HG02623 (cell line): ENCODE results near the gene P2RX2.
"Not testable (repeated sequence)": the region's sequence is repeated elsewhere in the genome, so short reads cannot be mapped to it uniquely, and the experiment has no call there.

Experiments
- ATAC-seq: cut with Tn5 transposase; IDR thresholded peaks from one replicate; pipeline ENCODE4 v1.9.1; 2021; ENCODE audit warnings: moderate library complexity; ENCODE audit not compliant: unreplicated experiment

The P2RX2 gene

DNA sequence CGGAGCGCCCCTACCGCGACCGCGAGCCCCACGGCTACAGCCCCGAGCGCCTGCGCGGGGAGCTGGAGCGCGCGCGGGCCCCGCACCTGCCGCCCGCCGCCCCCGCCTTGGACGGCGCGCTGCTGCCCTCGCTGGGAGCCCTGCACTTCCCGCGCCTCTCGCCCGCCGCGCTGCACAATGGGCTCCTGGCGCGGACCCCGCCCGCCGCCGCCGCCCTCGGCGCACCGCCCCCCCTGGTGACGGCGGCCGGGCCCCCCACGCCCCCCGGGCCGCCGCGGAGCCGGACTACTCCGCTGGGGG is 35.2 kb upstream of the P2RX2 start:
- ATAC-seq: no peak

GRCh38 chr12:132583736-132584135 is 34.8 kb upstream of the P2RX2 start:
- no peak for ATAC-seq

GRCh38 chr12:132584429-132584828 is 34.1 kb upstream of the P2RX2 start:
- no peak for ATAC-seq

GRCh38 chr12:132585177-132585576 is 33.4 kb upstream of the P2RX2 start:
- no peak for ATAC-seq

DNA sequence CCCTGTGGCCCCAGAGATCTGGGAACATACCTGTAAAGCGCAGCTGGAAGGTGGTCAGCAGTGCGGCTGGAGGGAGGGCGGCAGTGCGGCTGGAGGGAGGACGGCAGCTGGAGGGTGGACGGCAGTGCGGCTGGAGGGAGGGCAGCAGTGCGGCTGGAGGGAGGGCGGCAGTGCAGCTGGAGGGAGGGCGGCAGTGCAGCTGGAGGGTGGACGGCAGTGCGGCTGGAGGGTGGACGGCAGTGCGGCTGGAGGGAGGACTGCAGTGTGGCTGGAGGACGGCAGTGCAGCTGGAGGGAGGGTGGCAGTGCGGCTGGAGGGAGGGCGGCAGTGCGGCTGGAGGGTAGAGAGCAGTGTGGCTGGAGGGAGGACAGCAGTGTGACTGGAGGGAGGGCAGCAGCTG is 31.6 kb upstream of the P2RX2 start:
- ATAC-seq: no peak

- no peak for ATAC-seq
These were observed 30.8 kb upstream of the P2RX2 start for GRCh38 chr12:132587781-132588180.

DNA sequence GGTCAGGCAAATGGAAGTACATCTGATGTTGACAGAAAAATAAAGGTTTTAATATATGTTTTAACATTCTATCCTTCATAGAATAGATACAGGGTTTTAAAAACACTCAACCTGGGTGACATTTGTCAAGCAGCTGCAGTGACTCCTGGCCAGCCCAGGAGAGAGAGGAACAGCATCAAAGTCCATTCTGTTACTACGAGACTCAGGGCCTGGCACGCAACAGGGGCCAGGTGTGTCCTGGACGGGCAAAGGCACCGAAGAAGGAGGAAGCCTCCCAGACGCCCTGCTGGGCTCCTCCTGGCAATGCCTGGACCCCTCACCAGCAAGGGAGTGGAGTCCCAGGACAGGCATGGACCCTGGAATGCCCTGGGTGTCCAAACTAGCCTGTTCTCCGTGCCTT is 30.3 kb upstream of the P2RX2 start:
- ATAC-seq: no peak

GRCh38 chr12:132588821-132589669 is 29.5 kb upstream of the P2RX2 start:
- no peak for ATAC-seq

GRCh38 chr12:132591107-132591935 is 27.3 kb upstream of the P2RX2 start:
- ATAC-seq: no peak

DNA sequence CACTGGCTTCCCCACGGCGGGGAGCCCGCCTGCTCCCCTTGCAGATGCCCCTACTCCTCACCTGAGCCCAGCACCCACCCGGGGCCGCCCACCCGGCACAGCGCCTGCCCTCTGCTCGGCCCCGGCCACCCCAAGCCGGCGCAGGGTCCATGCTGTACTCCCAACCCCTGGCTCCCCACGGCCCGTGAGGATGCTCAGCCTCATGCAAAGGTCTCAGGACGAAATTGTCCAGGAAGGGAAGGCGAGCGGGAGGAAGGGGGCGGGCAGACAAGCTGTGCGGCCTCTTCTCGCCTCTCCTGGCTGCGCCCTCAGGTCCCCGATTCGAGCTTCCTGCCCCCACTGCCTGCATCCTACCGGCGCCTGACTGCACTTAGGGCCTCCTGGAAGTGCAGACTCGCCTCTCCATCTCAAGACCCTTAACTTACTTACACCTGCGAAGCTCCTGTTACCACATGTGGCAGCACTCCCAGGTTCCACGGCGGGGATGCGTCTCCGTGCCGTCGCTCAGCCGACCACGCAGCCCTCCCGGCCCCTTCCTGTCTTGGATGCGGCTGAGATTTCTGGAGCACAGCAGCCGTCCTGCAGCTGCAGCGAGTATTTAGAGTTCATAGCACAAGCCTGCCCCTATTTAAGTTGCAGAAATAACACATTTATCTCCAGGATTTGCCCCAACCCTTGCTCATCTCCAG is 26.1 kb upstream of the P2RX2 start:
- ATAC-seq: no peak

GRCh38 chr12:132593071-132593470 is 25.5 kb upstream of the P2RX2 start:
- ATAC-seq: no peak

- ATAC-seq: no peak
These were observed 25.1 kb upstream of the P2RX2 start for GRCh38 chr12:132593521-132593920.

DNA sequence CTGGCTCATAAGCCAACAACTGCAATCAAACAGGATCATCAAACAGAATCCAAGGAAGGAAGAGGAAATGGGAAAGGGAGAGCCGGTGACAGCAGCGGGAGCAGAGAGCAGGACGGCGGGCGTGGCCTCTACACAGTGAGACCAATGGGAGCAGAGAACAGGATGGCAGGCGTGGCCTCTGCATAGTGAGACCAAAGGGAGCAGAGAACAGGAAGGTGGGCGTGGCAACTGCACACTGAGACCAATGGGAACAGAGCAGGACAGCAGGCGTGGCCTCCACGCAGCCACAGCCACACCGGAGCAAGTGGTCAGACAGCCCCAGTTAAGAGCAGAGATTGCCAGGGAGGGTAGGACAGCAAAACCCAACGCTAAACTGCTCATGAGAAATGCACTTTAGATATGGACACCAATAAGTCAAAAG is 24.6 kb upstream of the P2RX2 start:
- ATAC-seq: no peak

DNA sequence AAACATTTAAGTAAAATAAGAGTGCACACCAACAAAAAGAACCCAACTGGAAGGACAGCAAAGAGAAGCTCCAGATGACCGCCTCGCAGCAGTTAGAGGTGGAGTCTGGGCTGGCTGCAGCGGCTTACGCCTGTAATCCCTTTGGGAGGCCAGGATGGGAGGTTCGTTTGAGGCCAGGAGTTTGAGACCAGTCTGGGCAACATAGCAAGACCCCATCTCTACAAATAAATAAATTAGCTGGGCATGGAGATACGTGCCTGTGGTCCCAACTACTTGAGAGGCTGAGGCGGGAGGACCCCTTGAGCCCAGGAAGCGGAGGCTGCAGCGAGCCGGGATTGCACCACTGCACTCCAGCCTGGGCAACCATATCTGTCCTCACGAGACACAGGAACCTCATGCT is 23.4 kb upstream of the P2RX2 start:
- no peak for ATAC-seq

DNA sequence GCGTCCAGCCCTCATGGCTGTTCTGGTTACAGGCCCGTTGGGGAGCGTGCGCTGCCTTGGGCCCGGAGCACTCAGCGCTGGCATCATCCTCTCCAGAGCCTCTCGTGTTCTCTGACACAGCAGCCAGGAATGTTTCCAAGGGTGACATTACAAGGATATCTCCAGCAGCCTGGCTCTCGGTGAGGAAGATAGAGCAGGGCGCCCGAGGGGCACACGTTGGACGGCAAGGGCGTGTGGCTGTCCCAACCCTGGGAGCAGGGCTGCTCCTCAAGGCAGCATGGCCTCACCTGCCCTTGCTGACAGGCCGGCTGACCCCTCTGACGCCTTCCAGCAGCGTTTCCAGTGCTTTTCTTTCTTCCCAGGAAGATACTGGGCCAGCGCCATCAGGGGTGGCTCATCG is 22.6 kb upstream of the P2RX2 start:
- ATAC-seq: no peak

GRCh38 chr12:132597333-132598316 is 21.0 kb upstream of the P2RX2 start:
- ATAC-seq: no peak

DNA sequence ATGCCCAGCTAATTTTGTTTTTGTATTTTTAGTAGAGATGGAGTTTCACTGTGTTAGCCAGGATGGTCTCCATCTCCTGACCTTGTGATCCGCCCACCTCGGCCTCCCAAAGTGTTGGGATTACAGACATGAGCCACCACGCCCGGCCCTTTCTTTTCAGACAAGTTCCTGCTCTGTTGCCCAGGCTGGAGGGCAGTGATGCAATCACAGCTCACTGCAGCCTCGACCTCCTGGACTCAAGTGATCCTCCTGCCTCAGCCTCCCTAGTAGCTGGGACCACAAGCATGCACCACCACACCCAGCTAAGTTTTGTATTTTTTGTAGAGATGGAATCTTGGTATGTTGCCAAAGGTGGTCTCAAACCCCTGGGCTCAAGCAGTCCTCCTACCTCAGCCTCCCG is 19.1 kb upstream of the P2RX2 start:
- not testable (repeated sequence) for ATAC-seq

DNA sequence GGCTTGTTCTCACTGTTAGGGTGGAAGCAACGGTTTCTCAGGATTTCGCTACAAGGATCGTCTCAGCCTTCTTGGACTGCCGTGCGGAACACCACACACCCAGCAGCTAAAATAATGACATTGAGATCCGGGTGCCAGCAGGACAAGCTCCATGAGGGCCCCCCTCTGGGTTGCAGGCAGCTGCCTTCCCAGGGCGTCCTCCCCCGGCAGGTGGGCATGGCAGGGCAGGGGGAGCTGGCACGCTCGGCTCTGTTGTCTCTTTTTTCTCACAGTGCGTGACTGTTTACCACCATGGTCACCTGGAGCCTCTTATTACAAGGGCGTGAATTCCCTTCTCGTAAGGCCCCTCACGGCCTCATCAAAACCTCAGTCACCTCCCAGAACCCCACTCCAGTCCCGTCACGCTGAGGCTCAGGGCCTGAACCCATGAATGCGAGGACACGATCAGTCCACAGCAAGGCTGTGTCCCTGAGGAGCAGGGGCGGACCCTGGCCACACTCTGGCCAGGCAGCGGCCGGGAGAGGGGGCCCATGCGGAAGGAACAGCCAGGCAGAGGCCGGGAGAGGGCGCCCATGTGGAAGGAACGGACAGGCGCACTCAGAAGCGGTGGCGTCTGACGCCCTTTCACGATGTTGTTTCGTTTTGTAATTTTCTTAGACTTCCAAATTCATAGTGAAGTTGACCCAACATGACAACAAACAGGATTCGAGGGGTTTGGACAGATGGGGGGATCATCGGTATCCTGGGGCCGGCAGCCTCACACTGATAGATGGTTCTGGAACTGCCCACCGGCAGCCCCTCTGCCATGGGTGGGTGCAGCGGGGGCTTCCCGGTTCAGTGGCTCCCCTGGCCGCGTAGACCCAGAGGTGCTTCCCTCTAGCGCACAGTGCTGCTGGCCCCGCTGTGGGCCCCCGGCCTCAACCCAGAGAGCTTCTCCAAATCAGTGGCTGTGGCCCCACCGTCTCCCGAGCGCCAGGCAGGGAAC is 18.2 kb upstream of the P2RX2 start:
- no peak for ATAC-seq

DNA sequence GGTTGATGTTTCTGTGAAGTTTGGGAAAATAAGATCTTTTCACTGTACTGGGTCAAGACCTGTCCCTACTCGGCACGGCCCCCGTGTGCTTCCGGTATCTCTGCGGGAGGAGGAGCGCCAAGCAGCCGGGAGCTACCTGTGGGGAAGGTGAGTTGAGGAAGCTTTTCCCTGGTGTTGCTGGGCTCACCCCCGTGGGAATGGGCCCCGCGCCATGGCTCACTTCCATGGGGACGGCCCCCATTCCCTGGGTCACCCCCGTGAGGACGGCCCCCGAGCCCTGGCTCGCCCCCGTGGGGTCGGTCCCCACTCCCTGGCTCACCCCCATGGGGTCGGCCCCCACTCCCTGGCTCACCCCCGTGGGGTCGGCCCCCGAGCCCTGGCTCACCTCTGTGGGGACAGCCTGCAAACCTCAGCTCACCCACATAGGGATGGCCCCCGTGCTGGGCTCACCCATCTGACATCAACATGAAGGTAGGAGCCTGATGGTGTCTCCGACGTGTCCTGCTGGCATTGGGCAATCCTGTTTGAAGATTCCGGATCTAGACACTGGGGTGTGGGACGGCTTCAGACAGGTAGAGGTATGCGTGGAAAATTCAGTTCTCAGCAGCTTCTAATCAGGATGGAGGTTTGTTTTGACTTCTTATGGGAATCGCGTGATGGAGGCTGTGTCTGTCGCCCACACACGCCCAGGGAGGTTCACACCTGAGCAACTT is 17.2 kb upstream of the P2RX2 start:
- no peak for ATAC-seq
